HUES64 (cell line): Measurements from ENCODE around the gene DAND5.
A peak's percentile ranks its signal among the peaks of the same experiment; 100 is the strongest.

Experiments
- H3K27ac ChIP-seq: 2 replicates; pipeline ENCODE4 v1.7.0; 2013; ENCODE audit warnings: low read depth, low read length, inconsistent platforms
- H3K27me3 ChIP-seq: 2 replicates; pipeline ENCODE4 v1.6.1; 2013; ENCODE audit warnings: mild to moderate bottlenecking, low read length; ENCODE audit not compliant: insufficient read depth
- H3K36me3 ChIP-seq: 2 replicates; pipeline ENCODE4 v1.6.1; 2013; ENCODE audit warnings: mild to moderate bottlenecking, low read length; ENCODE audit not compliant: insufficient read depth
- H3K4me1 ChIP-seq: 2 replicates; pipeline ENCODE4 v1.6.1; 2013; ENCODE audit warnings: mild to moderate bottlenecking, low read length, moderate library complexity; ENCODE audit not compliant: insufficient read depth
- H3K4me3 ChIP-seq: 2 replicates; pipeline ENCODE4 v1.5.1; 2013; ENCODE audit warnings: mild to moderate bottlenecking, low read length, moderate library complexity
- H3K9ac ChIP-seq: 2 replicates; pipeline ENCODE4 v1.6.1; 2013; ENCODE audit warnings: mild to moderate bottlenecking, low read depth, low read length
- H3K9me3 ChIP-seq: 2 replicates; pipeline ENCODE4 v1.6.1; 2013; ENCODE audit warnings: low read depth, low read length; ENCODE audit not compliant: insufficient read depth
- WGBS: fragments of 150-250, 120-280 bp; methylation state at CpG from one replicate; pipeline ENCODE4 v1.1.7; 2013; ENCODE audit warnings: missing lambda C conversion rate; 5-methylcytosine and 5-hydroxymethylcytosine counted together

Gene DAND5

DNA sequence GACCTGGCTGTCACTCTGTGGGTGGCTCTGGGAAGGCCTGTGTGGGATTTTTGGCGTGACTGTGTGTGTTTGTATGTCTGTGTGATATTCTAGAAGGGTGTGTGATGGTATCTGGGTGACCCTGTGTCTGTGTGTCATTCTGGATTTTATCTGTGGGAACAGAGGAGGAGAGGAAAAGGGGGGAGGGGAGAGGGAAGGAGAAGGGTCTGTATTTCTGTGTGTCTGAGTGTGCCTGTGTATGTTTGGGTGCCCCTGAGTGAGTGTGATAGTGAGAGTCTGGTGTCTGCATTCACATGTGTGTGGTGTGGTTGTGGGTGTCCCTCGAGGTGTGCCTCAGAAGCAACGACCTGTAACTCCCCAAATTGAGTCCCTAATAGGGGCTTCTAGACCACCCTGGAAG is 17.8 kb downstream of the DAND5 start:
- H3K27me3 ChIP-seq: peaks cover 89% of the 10 kb centered on the region
- H3K9me3 ChIP-seq: no peaks in the 10 kb centered on the region
- WGBS: 80% methylated on average over 3 of the region's 3 CpGs
- H3K4me1 ChIP-seq: no peaks in the 10 kb centered on the region
- no peak overlapping the region for H3K4me3 ChIP-seq
- H3K36me3 ChIP-seq: no peaks in the 10 kb centered on the region
- no peak overlapping the region for H3K27ac ChIP-seq
- H3K9ac ChIP-seq: no peak overlapping the region

DNA sequence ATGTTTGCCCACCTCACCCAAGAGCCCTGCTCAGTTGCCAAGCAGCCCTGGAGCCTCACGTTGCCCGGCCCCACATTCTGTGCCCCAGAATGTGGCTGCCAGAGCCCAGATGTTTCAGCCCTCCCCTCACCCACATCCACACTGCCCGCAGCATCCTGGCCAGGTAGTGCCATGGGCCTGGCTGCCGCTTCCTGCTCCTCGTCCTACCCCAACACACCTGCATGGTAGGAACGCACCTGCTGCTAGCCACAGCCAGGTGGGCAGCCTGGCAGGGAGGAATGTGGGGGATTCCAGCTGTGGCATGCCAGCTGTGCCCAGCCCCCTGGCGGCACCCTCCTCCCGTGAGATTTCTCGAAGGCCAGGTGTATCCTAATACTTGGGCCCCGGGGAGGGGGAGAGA is 18.4 kb downstream of the DAND5 start:
- Histone ChIP-seq H3K9me3 (no peaks in the 10 kb centered on the region), H3K9ac (no peak overlapping the region), H3K4me3 (no peak overlapping the region), H3K4me1 (no peaks in the 10 kb centered on the region), H3K36me3 (no peaks in the 10 kb centered on the region), H3K27me3 (peaks cover 89% of the 10 kb centered on the region), H3K27ac (no peak overlapping the region)
- WGBS: 77% methylated on average over 10 of the region's 10 CpGs

- H3K4me3 ChIP-seq: no peak overlapping the region
- no peaks in the 10 kb centered on the region for H3K9me3 ChIP-seq
- no peaks in the 10 kb centered on the region for H3K4me1 ChIP-seq
- 39% methylated on average over 15 of the region's 22 CpGs for WGBS
- H3K27ac ChIP-seq: no peak overlapping the region
- no peak overlapping the region for H3K9ac ChIP-seq
- no peaks in the 10 kb centered on the region for H3K36me3 ChIP-seq
- peaks cover 89% of the 10 kb centered on the region for H3K27me3 ChIP-seq
Measured at GRCh38 chr19:12990431-12990830, 21.1 kb downstream of the DAND5 start.

GRCh38 chr19:12990853-12991252 is 21.5 kb downstream of the DAND5 start:
- Histone ChIP-seq H3K4me1 (no peaks in the 10 kb centered on the region), H3K27me3 (peaks cover 86% of the 10 kb centered on the region), H3K9ac (no peak overlapping the region), H3K27ac (no peak overlapping the region), H3K9me3 (no peaks in the 10 kb centered on the region), H3K36me3 (no peaks in the 10 kb centered on the region), H3K4me3 (no peak overlapping the region)
- 67% methylated on average over 3 of the region's 3 CpGs for WGBS

DNA sequence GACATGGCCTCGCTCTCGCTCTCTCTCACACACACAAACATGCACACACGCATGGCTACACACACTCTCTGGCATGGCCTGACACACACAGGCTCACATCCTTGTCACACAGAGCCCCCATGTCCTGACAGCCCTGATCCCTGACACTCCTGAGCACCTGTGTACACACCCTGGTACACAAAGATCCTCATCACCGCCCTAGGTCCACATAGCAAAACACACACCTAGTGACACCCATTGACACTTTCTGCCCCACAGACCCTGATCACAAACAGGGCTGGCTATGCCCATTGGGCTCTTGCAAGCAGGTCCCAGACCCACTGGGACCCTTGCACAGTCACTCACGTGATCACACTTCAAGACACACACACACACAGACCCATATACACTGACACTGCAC is 21.9 kb downstream of the DAND5 start:
- H3K9me3 ChIP-seq: no peaks in the 10 kb centered on the region
- H3K36me3 ChIP-seq: no peaks in the 10 kb centered on the region
- no peaks in the 10 kb centered on the region for H3K4me1 ChIP-seq
- no peak overlapping the region for H3K27ac ChIP-seq
- no peak overlapping the region for H3K4me3 ChIP-seq
- WGBS: 90% methylated on average over 5 of the region's 5 CpGs
- H3K9ac ChIP-seq: no peak overlapping the region
- peaks cover 86% of the 10 kb centered on the region for H3K27me3 ChIP-seq

GRCh38 chr19:12992729-12993128 is 23.4 kb downstream of the DAND5 start:
- H3K27me3 ChIP-seq: peaks cover 87% of the 10 kb centered on the region
- no peaks in the 10 kb centered on the region for H3K4me1 ChIP-seq
- no peaks in the 10 kb centered on the region for H3K9me3 ChIP-seq
- no peak overlapping the region for H3K9ac ChIP-seq
- no peak overlapping the region for H3K27ac ChIP-seq
- H3K36me3 ChIP-seq: no peaks in the 10 kb centered on the region
- no peak overlapping the region for H3K4me3 ChIP-seq
- 92% methylated on average over 11 of the region's 11 CpGs for WGBS

DNA sequence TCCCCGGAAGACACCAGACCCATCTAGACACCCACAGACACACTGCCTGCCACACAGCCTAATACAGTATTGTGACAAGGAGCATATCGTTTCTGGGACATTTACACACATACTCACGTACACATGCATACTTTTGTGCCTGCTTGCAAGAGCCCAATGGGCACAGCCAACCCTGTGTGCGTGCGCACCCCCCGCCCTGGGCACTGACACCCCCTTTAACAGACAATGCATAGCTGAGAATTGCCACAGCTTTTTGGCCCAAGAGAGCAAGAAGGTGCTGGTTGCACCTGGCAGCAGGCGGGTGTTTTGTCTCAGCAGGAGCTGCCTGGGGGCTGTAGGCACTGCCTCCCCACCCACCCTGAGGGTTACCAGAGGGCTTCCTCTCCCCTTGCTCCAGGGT is 24.2 kb downstream of the DAND5 start:
- whole genome bisulfite sequencing: 85% methylated on average over 7 of the region's 7 CpGs
- Histone ChIP-seq H3K4me1 (no peaks in the 10 kb centered on the region), H3K9me3 (no peaks in the 10 kb centered on the region), H3K27me3 (peaks cover 87% of the 10 kb centered on the region), H3K36me3 (no peaks in the 10 kb centered on the region), H3K9ac (no peak overlapping the region), H3K27ac (no peak overlapping the region), H3K4me3 (no peak overlapping the region)

DNA sequence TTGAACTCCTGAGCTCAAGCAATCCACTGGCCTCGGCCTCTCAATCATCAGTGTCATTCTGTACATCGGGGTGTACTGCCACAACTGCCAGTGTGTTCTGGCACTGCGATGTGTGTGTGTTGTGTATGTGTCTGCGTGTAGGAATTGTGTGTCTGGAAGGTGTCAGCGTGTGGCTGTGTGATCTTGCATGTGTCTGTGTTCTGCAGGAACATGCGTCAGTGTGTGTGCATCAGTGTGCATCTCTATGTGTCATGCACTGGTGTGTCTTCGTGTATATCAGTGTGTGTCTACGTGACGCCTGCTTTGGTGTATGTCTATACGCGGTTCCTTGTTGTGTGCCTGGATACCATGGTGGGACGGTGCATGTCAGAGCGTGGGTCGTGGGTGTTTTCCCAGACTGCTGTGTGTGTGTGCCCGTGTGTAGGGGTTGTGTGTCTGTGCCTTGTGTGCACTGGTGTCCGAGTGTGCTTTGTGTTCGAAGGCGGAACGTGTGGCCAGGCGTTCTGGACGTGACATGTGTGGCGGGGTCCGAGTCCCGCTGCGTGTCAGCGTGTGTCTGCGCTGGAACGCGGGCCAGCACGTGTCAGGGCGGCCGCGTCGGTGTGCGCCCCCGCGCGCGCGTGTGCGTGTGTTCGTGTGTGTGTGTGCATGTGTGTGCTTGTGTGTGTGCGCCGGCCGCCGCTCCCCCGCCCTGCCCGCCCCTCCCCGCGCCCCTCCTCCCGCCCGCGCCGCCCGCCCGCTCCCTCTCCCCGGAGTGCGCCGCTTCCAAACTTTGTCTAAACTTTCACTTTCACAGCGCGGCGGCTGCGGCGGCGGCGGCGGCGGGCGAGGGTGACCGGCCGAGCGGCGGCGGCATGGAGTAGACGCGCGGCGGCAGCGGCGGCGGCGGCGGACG is 25.6 kb downstream of the DAND5 start, which contains the start of gene NFIX:
NFIX (plus strand) TSS at position 775 of the 895 bp plus-strand sequence. CDS start 363 bp downstream, outside the sequence.
- H3K27ac ChIP-seq: no peak within 1 kb of the TSS
- H3K27me3 ChIP-seq: peaks cover 91% of the 10 kb centered on the region
- no peaks in the 10 kb centered on the region for H3K9me3 ChIP-seq
- H3K4me1 ChIP-seq: no peaks in the 10 kb centered on the region
- no peaks in the 10 kb centered on the region for H3K36me3 ChIP-seq
- H3K4me3 ChIP-seq: peak within 1 kb of the TSS; percentile 32
- H3K9ac ChIP-seq: no peak within 1 kb of the TSS; the same call in 1 of the 2 replicates
- 22% methylated on average over 60 of the region's 84 CpGs for WGBS

DNA sequence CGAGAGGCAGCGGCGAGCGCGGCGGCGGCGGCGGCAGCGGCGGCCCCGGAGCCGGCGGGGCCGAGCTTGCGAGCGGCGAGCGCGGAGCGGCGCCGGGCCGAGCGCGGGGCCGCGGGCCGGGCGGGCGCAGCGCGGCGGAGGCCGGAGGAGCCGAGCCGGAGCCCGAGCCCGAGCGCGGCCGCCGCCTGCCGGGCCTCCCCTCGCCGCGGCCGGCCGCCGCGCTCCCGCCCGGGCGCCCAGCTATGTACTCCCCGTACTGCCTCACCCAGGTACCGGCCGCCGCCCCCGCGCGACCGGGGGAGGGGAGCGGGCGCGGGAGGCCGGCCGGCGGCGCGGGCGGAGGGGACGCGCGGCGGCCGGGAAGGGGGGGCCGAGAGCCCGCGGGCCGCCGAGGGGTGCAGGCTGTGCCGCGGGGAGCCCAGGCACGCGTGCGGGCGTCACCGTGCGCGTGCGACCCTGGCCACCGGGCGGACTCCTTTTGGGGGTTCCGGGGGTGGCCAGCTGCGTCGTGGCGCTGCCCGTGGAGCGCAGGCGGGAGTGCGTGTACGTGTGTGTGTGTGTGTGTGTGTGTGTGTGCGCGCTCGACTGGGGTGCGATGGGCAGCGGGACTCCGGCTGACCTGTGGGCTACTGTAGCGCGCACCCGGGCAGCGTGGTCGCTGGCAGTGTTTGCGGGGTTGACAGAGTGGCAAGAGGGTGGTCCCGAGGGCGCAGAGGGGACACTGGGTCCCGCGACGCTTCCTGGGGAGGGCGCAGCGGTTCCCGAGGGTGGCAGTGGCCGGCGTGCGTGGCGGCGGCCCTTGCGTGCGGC is 26.4 kb downstream of the DAND5 start:
- peak overlapping the region; percentile 32; the same call in 1 of the 2 replicates for H3K4me3 ChIP-seq
- WGBS: 2% methylated on average over 129 of the region's 129 CpGs
- H3K4me1 ChIP-seq: no peaks in the 10 kb centered on the region
- no peak overlapping the region; the same call in 1 of the 2 replicates for H3K9ac ChIP-seq
- no peaks in the 10 kb centered on the region for H3K36me3 ChIP-seq
- H3K27me3 ChIP-seq: peaks cover 92% of the 10 kb centered on the region
- H3K9me3 ChIP-seq: no peaks in the 10 kb centered on the region
- no peak overlapping the region for H3K27ac ChIP-seq

DNA sequence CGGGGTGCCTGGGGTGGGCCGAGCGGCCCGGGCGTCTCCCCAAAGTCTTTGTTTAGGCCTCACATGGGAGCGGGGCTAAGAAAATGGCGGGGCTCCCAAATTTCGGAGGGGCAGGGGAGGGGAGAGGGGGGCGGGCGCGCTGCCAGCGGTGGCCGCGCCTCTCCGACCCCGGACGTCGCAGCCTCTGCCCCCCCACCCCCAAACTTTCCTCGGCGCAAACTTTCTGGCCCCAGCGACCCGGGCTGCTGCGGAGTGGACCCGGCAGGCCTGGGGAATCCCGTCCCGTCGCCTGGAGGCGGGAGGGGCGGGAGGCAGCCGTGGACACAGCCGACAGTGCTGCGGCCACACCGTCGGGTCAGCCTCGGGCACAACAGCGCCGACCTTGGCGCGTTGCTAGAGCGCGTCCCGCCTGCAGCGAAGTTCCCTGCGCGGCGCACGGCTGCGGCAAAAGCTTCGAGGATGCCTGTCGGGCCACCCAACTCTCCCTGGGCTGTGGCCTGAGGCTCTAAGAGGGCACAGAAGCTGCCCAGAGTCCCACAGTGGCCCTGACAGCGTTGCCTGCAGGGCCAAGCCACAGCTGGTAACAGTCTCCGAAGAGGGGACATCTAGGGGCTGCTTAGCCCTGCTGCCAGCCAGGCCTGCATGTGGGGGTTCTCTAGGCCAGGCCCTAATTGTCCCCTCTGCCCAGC is 27.2 kb downstream of the DAND5 start:
- Histone ChIP-seq H3K4me3 (peak overlapping the region; percentile 32; the same call in 1 of the 2 replicates), H3K27me3 (peaks cover 92% of the 10 kb centered on the region)
- 9% methylated on average over 49 of the region's 52 CpGs for WGBS

More for the DNA sequence above, 27.2 kb downstream of the DAND5 start:
- Histone ChIP-seq H3K36me3 (no peaks in the 10 kb centered on the region), H3K9ac (no peak overlapping the region), H3K4me1 (no peaks in the 10 kb centered on the region), H3K27ac (no peak overlapping the region), H3K9me3 (no peaks in the 10 kb centered on the region)
